CD14-positive monocyte (primary cell): ENCODE results near the gene IFT27. TPM values are rescaled to one million over a fixed set of nuclear protein-coding genes. Genes with fewer than 3 reads are reported as not detected.
A peak's percentile ranks its signal among the peaks of the same experiment; 100 is the strongest.

Source experiments
- DNase-seq, 3 donors: peaks; one replicate each; pipeline ENCODE4 v3.0.0-alpha.2; 2011 to 2022
- H2AFZ ChIP-seq: 2 replicates; pipeline ENCODE4 v1.6.0; 2012; ENCODE audit warnings: mild to moderate bottlenecking, low read depth, low read length, inconsistent platforms; ENCODE audit not compliant: insufficient read depth, poor library complexity, severe bottlenecking
- H3K27ac ChIP-seq, 2 donors: 1 replicate in 1 of 2; 2 replicates in 1 of 2; pipeline ENCODE4 v1.5.1; 2012 to 2013; ENCODE audit warnings: low read length in 2 of 2, control low read depth in 1 of 2, inconsistent platforms in 1 of 2, low read depth in 1 of 2, mild to moderate bottlenecking in 1 of 2
- H3K27me3 ChIP-seq, 2 donors: one replicate each; pipeline versions ENCODE4 v1.6.0 to v1.6.1; 2011 to 2013; ENCODE audit warnings: low read length in 2 of 2; ENCODE audit not compliant: control insufficient read depth in 2 of 2, insufficient read depth in 2 of 2
- H3K36me3 ChIP-seq, 2 donors: replicated peaks in 1 of 2; 1 replicate in 1 of 2; 2 replicates in 1 of 2; pipeline versions ENCODE4 v1.5.1 to v1.6.1; 2012 to 2013; ENCODE audit warnings: low read length in 2 of 2, control low read depth in 1 of 2, inconsistent platforms in 1 of 2, mild to moderate bottlenecking in 1 of 2; ENCODE audit not compliant: insufficient read depth in 2 of 2, control insufficient read depth in 1 of 2
- H3K4me1 ChIP-seq, 2 donors: 1 replicate in 1 of 2; 2 replicates in 1 of 2; pipeline versions ENCODE4 v1.5.1 to v1.6.1; 2012 to 2013; ENCODE audit warnings: low read length in 2 of 2, control low read depth in 1 of 2, inconsistent platforms in 1 of 2, mild to moderate bottlenecking in 1 of 2, moderate library complexity in 1 of 2; ENCODE audit not compliant: insufficient read depth in 2 of 2, control insufficient read depth in 1 of 2
- H3K4me2 ChIP-seq: replicated peaks from 2 replicates; pipeline ENCODE3; 2012; ENCODE audit warnings: low read length, moderate library complexity, mild to moderate bottlenecking; ENCODE audit not compliant: poor library complexity, severe bottlenecking; ENCODE audit errors: extremely low read depth
- H3K4me3 ChIP-seq, 3 experiments: fragments of 200-600 bp in 1 of 3; sonication (generic) in 1 of 3; replicated peaks in 1 of 3; 1 replicate in 2 of 3; 2 replicates in 1 of 3; pipeline ENCODE4 v1.5.1; 2011 to 2013; ENCODE audit warnings: low read length in 3 of 3, mild to moderate bottlenecking in 3 of 3, control low read depth in 2 of 3, low read depth in 2 of 3, inconsistent platforms in 1 of 3, moderate library complexity in 1 of 3
- H3K79me2 ChIP-seq: 2 replicates; pipeline ENCODE4 v1.6.0; 2012; ENCODE audit warnings: mild to moderate bottlenecking, control low read depth, inconsistent platforms, low read length, moderate library complexity; ENCODE audit not compliant: insufficient read depth
- H3K9ac ChIP-seq: 2 replicates; pipeline ENCODE4 v1.6.0; 2017; ENCODE audit warnings: low read length, mild to moderate bottlenecking; ENCODE audit not compliant: insufficient read depth, poor library complexity, severe bottlenecking
- H3K9me3 ChIP-seq, 2 donors: replicated peaks in 1 of 2; 1 replicate in 1 of 2; 2 replicates in 1 of 2; pipeline versions ENCODE4 v1.5.1 to v1.6.1; 2012 to 2013; ENCODE audit warnings: low read length in 2 of 2, control low read depth in 1 of 2; ENCODE audit not compliant: control insufficient read depth in 1 of 2, insufficient read depth in 1 of 2
- H4K20me1 ChIP-seq: 2 replicates; pipeline ENCODE4 v1.6.0; 2012; ENCODE audit warnings: mild to moderate bottlenecking, low read length, control low read depth, moderate library complexity; ENCODE audit not compliant: insufficient read depth
- H3K27ac Mint-ChIP-seq, 7 donors: one replicate each; pipeline ENCODE4 v1.8.0; 2020; ENCODE audit warnings: mild to moderate bottlenecking in 7 of 7, mixed read lengths in 7 of 7, moderate library complexity in 6 of 7, inconsistent platforms in 2 of 7
- H3K27me3 Mint-ChIP-seq, 3 donors: one replicate each; pipeline ENCODE4 v1.8.0; 2021 to 2022; ENCODE audit warnings: low read depth in 3 of 3, mild to moderate bottlenecking in 3 of 3, mixed read lengths in 3 of 3, moderate library complexity in 3 of 3, inconsistent platforms in 1 of 3
- H3K36me3 Mint-ChIP-seq, 2 donors: one replicate each; pipeline ENCODE4 v1.8.0; 2020; ENCODE audit warnings: mixed read lengths in 2 of 2, inconsistent platforms in 1 of 2, mild to moderate bottlenecking in 1 of 2
- H3K4me1 Mint-ChIP-seq: one replicate; pipeline ENCODE4 v1.8.0; 2020; ENCODE audit warnings: mild to moderate bottlenecking, mixed read lengths
- H3K4me3 Mint-ChIP-seq, 2 donors: one replicate each; pipeline ENCODE4 v1.8.0; 2020; ENCODE audit warnings: mild to moderate bottlenecking in 2 of 2, mixed read lengths in 2 of 2, moderate library complexity in 1 of 2
- H3K9me3 Mint-ChIP-seq, 7 donors: one replicate each; pipeline ENCODE4 v1.8.0; 2020 to 2022; ENCODE audit warnings: mixed read lengths in 7 of 7, mild to moderate bottlenecking in 6 of 7, moderate library complexity in 6 of 7, inconsistent platforms in 2 of 7
- CTCF ChIP-seq: fragments of 200-600 bp; IDR thresholded peaks from one replicate; pipeline ENCODE4 v1.8.0; 2022; ENCODE audit warnings: antibody characterized with exemption, mild to moderate bottlenecking
- WGBS: methylation state at CpG from one replicate; pipeline ENCODE4 v1.1.5; 2013; ENCODE audit warnings: missing lambda C conversion rate; ENCODE audit not compliant: insufficient coverage; 5-methylcytosine and 5-hydroxymethylcytosine counted together
- intact Hi-C, 2 donors: fragments of 100-400 bp; cut with micrococcal nuclease; formaldehyde crosslinking; loops; one replicate each; pipeline versions ENCODE4 v1.15.0 to v1.15.1; 2023
- polyA plus RNA-seq, 3 donors: library from polyadenylated mRNA; depleted of rRNA in 1 of 3; unstranded in 2 of 3; stranded (reverse) in 1 of 3; fragments of 300-500 nt in 2 of 3; fragments of >200 nt in 1 of 3; fragmentation: Illumina TruSeq in 2 of 3; gene quantifications; 1 replicate in 2 of 3; 2 replicates in 1 of 3; pipeline ENCODE4 v1.2.3, GENCODE V29; 2012 to 2021

IFT27 gene
- polyA plus RNA-seq, 3 donors: 12.5 to 16.9 (median 14.6) TPM

- intact Hi-C loops: no loop called here
- H3K36me3 Mint-ChIP-seq: no peaks in the 10 kb centered on the region
- no peak overlapping the region for H3K9ac ChIP-seq
- H2AFZ ChIP-seq: no peak overlapping the region
- 95% methylated on average over 6 of the region's 7 CpGs for WGBS
- no peaks in the 10 kb centered on the region for H3K4me1 ChIP-seq
- no peak overlapping the region for H3K27ac ChIP-seq
- no peak overlapping the region for H3K4me2 ChIP-seq
- H3K9me3 ChIP-seq: no peaks in the 10 kb centered on the region
- no peaks in the 10 kb centered on the region for H3K79me2 ChIP-seq
- no peak overlapping the region for H3K4me3 ChIP-seq
- no peak for DNase-seq
- H3K4me1 Mint-ChIP-seq: peaks cover 2% of the 10 kb centered on the region
- peaks cover 16 to 31% (median 19%) of the 10 kb centered on the region in 3 donors for H3K27me3 Mint-ChIP-seq
- TF ChIP-seq CTCF: no peak
- no peaks in the 10 kb centered on the region for H3K36me3 ChIP-seq
- H4K20me1 ChIP-seq: no peaks in the 10 kb centered on the region
- peaks cover 0 to 8% (median 2%) of the 10 kb centered on the region in 7 donors for H3K9me3 Mint-ChIP-seq
- no peak overlapping the region for H3K27ac Mint-ChIP-seq
- no peak overlapping the region for H3K4me3 Mint-ChIP-seq
- H3K27me3 ChIP-seq: peaks cover 0 to 10% of the 10 kb centered on the region in 2 donors
These were observed 48.8 kb downstream of the IFT27 start for GRCh38 chr22:36727110-36727509.

DNA sequence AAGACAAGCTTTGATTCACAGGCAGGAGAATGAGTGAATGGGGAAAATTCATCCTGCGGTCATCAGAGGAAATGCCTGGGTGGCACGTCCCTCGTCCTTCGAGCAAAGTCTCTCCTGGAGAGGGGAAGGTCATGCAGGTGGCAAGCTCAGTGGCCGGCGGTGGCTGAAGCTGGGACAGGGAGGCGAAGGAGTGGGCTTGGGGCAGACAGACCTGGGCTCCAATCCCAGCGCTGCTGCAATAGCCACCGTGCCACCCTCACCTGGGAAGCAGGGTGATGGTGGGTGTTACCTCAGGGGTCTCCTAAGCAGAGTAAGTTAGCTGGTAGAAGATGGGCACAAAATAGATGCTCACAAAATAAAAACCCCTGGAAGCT is 49.9 kb downstream of the IFT27 start:
- Mint-ChIP-seq H3K4me1 (no peaks in the 10 kb centered on the region), H3K27me3 (peaks cover 14 to 35% (median 19%) of the 10 kb centered on the region in 3 donors), H3K36me3 (no peaks in the 10 kb centered on the region), H3K27ac (no peak overlapping the region), H3K9me3 (peaks cover 0 to 2% (median 0%) of the 10 kb centered on the region in 7 donors), H3K4me3 (peak overlapping the region in 1 of 2 donors; percentile 20)
- Histone ChIP-seq H3K36me3 (no peaks in the 10 kb centered on the region), H3K9me3 (no peaks in the 10 kb centered on the region), H2AFZ (no peak overlapping the region), H3K4me3 (no peak overlapping the region), H3K79me2 (no peaks in the 10 kb centered on the region), H3K27ac (no peak overlapping the region), H3K27me3 (peaks cover 0 to 12% of the 10 kb centered on the region in 2 donors), H3K4me2 (no peak overlapping the region), H3K9ac (no peak overlapping the region), H3K4me1 (no peaks in the 10 kb centered on the region), H4K20me1 (no peaks in the 10 kb centered on the region)
- 82% methylated on average over 7 of the region's 9 CpGs for WGBS
- intact Hi-C loops: no loop called here
- no peak for TF ChIP-seq CTCF
- no peak for DNase-seq
